Subcutaneous adipose tissue (tissue), 4 donors: ENCODE data around the gene EPS8L2. TPM values are rescaled to one million over a fixed set of nuclear protein-coding genes. Genes with fewer than 3 reads are reported as not detected.

Source experiments
- total RNA-seq, 4 donors: library from RNA; depleted of rRNA; stranded (reverse); fragments of >200 nt; gene quantifications; one replicate each; pipeline ENCODE4 v1.1.0, GENCODE V29; 2016
- TF ChIP-seq, protein P1 (sequence below): fragments of 450-650 bp; IDR thresholded peaks from one replicate; pipeline ENCODE4 v1.5.1; 2016; ENCODE audit warnings: low read depth, mild to moderate bottlenecking, control low read depth, antibody characterized with exemption, moderate library complexity

EPS8L2 gene
- total RNA-seq, 4 donors from 2014 or later = 3.8 to 20.0 (median 9.7) TPM

DNA sequence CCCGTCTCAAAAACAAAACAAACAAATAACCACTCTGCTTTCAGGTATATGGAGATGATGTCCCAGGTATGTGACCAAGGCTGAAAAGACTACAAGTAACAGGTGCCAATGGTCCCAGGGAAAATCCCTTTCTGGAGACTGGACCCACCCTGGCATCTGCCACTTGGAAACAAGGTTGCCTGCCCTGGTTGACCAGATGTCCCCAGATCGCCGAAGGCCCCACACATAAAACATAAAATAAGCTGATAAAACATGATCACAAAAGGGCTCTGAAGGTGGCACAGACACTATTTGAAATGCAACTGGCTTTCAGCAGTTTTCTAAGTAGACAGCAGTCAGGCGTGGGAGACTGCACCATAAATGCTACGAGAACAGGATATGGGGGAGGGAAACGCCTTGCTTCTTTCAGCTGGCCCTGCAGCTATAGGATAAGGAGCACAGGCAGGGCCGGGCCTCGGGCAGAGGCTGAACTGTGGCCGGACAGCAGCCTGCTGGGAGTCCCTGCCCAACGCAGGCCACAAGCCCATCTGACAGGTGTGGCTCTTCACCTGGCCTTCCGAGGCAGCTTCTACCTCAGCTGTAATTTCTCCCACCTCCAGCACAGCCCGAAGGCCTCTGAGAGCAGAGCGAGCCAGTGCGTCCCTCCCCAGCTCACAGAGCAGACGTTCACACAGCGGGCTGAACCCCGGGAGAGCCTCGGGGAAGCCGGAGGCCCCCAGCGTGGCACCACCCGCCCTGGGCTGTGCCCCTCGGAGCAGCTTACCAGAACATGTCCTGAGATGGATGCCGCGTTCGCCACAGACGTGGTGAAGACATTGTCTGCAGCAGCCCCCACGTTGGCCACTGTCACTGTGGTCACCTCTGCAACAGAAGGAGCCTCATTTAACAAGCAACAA lies 15.0 kb upstream of the EPS8L2 start:
- TF ChIP-seq, protein P1, sequence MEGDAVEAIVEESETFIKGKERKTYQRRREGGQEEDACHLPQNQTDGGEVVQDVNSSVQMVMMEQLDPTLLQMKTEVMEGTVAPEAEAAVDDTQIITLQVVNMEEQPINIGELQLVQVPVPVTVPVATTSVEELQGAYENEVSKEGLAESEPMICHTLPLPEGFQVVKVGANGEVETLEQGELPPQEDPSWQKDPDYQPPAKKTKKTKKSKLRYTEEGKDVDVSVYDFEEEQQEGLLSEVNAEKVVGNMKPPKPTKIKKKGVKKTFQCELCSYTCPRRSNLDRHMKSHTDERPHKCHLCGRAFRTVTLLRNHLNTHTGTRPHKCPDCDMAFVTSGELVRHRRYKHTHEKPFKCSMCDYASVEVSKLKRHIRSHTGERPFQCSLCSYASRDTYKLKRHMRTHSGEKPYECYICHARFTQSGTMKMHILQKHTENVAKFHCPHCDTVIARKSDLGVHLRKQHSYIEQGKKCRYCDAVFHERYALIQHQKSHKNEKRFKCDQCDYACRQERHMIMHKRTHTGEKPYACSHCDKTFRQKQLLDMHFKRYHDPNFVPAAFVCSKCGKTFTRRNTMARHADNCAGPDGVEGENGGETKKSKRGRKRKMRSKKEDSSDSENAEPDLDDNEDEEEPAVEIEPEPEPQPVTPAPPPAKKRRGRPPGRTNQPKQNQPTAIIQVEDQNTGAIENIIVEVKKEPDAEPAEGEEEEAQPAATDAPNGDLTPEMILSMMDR = no peak

DNA sequence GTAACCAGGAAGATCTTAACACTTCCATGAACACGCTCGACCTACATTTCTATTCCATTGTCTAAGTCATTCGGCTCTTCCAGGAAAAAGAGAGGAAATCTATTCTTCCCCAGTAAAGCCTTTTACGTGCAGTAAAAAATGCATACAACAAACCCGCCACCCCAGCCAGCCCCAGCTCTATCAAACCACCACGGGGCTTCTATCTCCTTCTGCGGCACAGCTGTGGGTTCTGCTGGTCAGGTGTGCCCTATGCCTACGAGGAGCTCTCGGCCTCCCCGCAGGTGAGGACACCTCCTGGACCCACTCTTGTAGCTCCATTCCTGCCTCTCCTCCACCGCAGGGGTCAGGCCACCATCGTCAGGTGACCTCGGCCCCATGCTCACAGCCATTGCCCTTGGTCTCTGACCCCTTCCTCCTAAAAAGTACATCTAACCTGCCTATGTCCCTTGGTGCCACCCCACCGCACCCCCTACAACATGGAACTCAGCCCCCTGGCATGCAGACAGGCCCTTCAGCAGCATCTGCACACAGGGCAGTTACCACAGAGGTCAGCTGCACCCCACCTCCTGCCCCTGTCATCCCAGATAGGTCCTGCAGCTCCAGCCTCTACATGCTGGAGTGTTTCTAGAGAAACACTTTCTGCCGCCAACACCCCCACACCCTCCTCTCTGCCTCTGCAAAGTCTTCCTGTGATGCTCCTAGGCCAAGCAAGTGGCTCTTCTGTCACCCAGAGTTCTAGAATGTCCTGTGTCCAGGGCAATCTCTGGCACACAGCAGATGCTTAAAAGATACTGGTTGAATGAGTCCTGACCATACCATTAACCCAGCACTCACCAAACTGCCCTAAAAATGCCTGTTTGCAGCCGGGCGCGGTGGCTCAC lies 14.1 kb upstream of the EPS8L2 start:
- TF ChIP-seq, protein P1 = no peak

DNA sequence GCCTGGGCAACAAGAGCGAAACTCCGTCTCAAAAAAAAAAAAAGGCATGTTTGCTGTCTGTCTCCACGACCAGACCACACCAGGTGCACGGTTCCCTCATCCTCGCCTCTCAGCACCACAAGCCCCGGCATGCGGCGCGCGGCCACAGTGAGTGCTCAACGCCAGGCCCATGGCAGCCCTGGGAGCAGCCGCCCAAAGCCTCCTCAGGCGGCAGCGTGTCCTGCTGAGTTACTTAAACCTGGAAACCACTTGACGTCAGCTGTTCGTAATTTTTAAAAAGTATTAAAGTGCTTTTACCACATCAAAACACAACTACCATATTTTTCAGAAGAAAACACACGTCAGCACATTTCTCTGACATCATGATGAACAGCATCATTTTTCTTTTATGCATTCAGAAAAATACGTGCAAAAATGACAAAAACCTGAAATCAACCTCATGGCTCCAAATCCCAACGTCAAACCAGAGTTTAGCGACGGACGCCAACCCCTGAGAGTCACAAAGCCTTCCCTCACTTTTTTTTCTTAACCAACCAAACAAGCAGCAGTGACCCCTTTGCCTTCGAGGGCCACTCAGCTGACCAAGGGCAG lies 13.1 kb upstream of the EPS8L2 start:
- TF ChIP-seq, protein P1 = no peak

DNA sequence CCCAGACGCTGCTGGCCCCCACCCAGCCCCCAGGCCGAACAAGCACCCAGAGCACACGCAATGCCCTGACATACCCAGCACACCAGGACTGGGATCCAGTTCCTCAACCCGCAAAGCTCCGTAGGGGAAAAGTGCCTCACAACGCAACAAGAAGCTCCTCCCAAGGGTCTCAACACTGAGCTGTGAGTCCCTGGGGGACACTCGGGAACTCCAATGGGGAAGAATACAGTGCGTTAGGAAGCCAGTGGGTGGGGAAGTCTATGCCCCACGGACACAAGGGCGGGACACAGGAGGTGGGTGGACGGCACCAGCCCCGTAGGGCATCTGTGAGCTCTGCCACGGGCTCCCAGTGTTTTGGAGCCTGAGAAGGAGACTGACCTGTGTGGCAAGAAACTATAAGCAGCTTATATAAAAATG lies 12.6 kb upstream of the EPS8L2 start:
- TF ChIP-seq, protein P1 = no peak

DNA sequence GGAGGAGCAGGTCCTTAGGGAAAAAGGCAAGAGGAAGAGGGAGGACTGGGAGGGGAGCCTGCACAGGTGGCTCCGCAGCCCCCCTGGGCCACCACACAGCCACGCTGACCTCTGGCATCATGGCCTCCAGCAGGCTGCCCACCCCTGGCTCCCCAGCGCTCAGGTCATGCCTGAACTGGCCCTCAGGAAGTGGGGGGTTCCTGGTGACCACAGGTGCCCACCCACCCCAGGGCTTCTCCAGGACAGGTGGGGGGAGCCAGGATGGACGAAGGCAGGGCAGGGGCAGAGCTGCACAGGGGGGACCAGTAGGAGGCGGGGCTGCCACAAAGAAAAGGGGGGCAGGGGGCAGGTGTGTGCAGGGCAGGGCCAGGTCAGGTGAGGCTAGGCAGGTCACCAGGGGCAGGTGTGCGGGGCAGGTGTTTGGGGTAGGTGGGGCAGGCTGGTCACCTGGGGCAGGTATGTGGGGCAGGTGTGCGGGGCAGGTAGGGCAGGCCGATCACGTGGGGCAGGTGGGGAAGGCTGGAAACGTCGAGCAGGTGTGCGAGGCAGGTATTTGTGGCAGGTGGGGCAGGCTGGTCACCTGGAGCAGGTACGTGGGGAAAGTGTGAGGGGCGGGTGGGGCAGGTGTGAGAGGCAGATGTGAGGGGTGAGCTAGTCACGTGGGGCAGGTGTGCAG lies 12.0 kb upstream of the EPS8L2 start:
- TF ChIP-seq, protein P1 = no peak

DNA sequence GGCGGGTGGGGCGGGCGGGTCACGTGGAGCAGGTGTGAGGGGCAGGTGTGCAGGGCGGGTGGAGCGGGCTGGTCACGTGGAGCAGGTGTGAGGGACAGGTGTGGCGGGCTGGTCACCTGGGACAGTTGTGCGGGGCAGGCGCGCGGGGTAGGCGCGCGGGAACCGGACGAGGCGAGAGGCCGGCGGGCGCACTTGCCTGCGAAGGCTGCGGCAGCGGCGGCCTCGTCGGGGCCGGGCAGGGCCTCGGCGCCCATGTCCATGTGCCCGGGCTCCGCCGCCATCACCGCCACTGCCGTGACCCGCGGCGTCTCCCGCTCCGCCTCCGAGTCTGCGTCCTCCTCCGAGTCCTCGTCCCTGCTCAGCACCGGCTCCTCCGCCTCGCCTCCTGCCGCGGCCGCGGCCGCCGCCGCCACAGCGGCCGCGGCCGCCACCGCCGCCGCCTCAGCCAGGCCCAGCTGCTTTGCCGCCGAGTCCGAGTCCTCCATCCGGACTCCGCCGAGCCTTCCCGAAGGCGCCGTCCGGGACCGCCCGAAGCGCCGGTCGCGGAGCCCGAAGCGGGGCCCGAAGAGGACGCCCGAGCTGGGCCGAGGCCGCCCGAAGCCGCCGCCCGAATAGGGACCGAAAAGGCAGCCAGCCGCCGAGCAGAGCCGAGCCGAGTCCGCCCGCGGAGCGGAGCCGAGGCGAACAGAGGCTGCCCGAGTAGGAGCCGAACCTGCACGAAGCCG lies 11.3 kb upstream of the EPS8L2 start, which contains the start of gene DEAF1:
TSS of gene DEAF1 (minus strand) at position 660 of the 725 bp plus-strand sequence. CDS start at position 485, 175 bp downstream.
- TF ChIP-seq, protein P1 = no peak
